H1 (cell line): Measurements from ENCODE around the gene ESYT1. TPM values are rescaled to one million over a fixed set of nuclear protein-coding genes. Genes with fewer than 3 reads are reported as not detected.

Experiments used
- CTCF ChIA-PET: fragments of 300-600 bp; sonication (Branson Sonifier 250); formaldehyde crosslinking; loops from one replicate; lab custom pipeline; 2021; ENCODE audit not compliant: partially characterized antibody; lab: Charles Lee
- POLR2A ChIA-PET: fragments of 300-600 bp; sonication (Branson Sonifier 250); formaldehyde crosslinking; loops from one replicate; lab custom pipeline; 2021; ENCODE audit warnings: inconsistent platforms; ENCODE audit not compliant: partially characterized antibody; lab: Charles Lee
- DNase-seq, 2 experiments: peaks; one replicate each; pipeline versions ENCODE4 v3.0.0 to v3.0.0-alpha.2; 2010 to 2022; ENCODE audit warnings: low spot score in 2 of 2, low read depth in 1 of 2, mixed read lengths in 1 of 2
- FAIRE-seq: peaks from 2 replicates; lab custom pipeline; 2011; peaks lifted over from hg19 to GRCh38; lab: Jason Lieb, UNC
- H2AFZ ChIP-seq: 2 replicates; pipeline ENCODE4 v1.8.1; 2012; ENCODE audit warnings: low read length, inconsistent platforms
- H2AK5ac ChIP-seq: 2 replicates; pipeline ENCODE4 v1.6.1; 2013; ENCODE audit warnings: low read depth, low read length
- H2BK120ac ChIP-seq: replicated peaks from 2 replicates; pipeline ENCODE3; 2013; ENCODE audit warnings: low read depth, low read length, inconsistent platforms
- H2BK12ac ChIP-seq: 2 replicates; pipeline ENCODE4 v1.6.1; 2013; ENCODE audit warnings: low read depth, low read length
- H2BK15ac ChIP-seq: 2 replicates; pipeline ENCODE4 v1.6.1; 2013; ENCODE audit warnings: low read length
- H2BK20ac ChIP-seq: 2 replicates; pipeline ENCODE4 v1.6.1; 2013; ENCODE audit warnings: low read length
- H2BK5ac ChIP-seq: 2 replicates; pipeline ENCODE4 v1.6.1; 2013; ENCODE audit warnings: low read depth, low read length
- H3K14ac ChIP-seq: 2 replicates; pipeline ENCODE4 v1.6.1; 2013; ENCODE audit warnings: inconsistent platforms; ENCODE audit not compliant: insufficient read length
- H3K18ac ChIP-seq: 2 replicates; pipeline ENCODE4 v1.6.1; 2013; ENCODE audit warnings: low read length; ENCODE audit errors: extremely low read depth
- H3K23ac ChIP-seq: 2 replicates; pipeline ENCODE4 v1.6.1; 2013; ENCODE audit warnings: inconsistent platforms; ENCODE audit not compliant: insufficient read length
- H3K23me2 ChIP-seq: 2 replicates; pipeline ENCODE4 v1.6.1; 2013; ENCODE audit warnings: low read depth, low read length
- H3K27ac ChIP-seq: 2 replicates; pipeline ENCODE4 v1.6.1; 2011; ENCODE audit warnings: low read depth, low read length, inconsistent platforms
- H3K27me3 ChIP-seq, 4 experiments: replicated peaks in 1 of 4; 1 replicate in 1 of 4; 2 replicates in 3 of 4; pipeline versions ENCODE4 v1.6.1 to v1.8.1; 2011 to 2013; ENCODE audit warnings: low read length in 3 of 4, mild to moderate bottlenecking in 3 of 4, inconsistent platforms in 2 of 4, mixed read lengths in 2 of 4, moderate library complexity in 1 of 4; ENCODE audit not compliant: control insufficient read depth in 3 of 4, insufficient read depth in 3 of 4; ENCODE audit errors: extremely low read depth in 1 of 4
- H3K36me3 ChIP-seq, 4 experiments: 2 replicates each; pipeline versions ENCODE4 v1.6.1 to v1.8.1; 2011 to 2013; ENCODE audit warnings: mild to moderate bottlenecking in 4 of 4, low read length in 3 of 4, moderate library complexity in 2 of 4, control low read depth in 1 of 4, inconsistent platforms in 1 of 4; ENCODE audit not compliant: insufficient read depth in 4 of 4, control insufficient read depth in 2 of 4
- H3K4ac ChIP-seq: replicated peaks from 2 replicates; pipeline ENCODE3; 2013; ENCODE audit warnings: low read length, low read depth, mixed read lengths, inconsistent platforms; ENCODE audit not compliant: insufficient read length
- H3K4me1 ChIP-seq, 4 experiments: replicated peaks in 1 of 4; 1 replicate in 1 of 4; 2 replicates in 3 of 4; pipeline versions ENCODE4 v1.6.1 to v1.8.1; 2011 to 2013; ENCODE audit warnings: low read length in 3 of 4, inconsistent platforms in 2 of 4, mixed read lengths in 1 of 4; ENCODE audit not compliant: insufficient read depth in 4 of 4, control insufficient read depth in 3 of 4
- H3K4me2 ChIP-seq, 2 experiments: 2 replicates each; pipeline versions ENCODE4 v1.6.1 to v1.8.1; 2011 to 2013; ENCODE audit warnings: low read depth in 2 of 2, low read length in 2 of 2, control low read depth in 1 of 2, inconsistent platforms in 1 of 2, mild to moderate bottlenecking in 1 of 2; ENCODE audit not compliant: insufficient read depth in 1 of 2
- H3K4me3 ChIP-seq, 4 experiments: fragments of 200-600, 300-600 bp in 1 of 4; sonication (generic), shearing (Covaris generic), sonication (Bioruptor Twin) in 1 of 4; 2 replicates each; pipeline versions ENCODE4 v1.5.1 to v1.8.1; 2011 to 2016; ENCODE audit warnings: low read length in 4 of 4, low read depth in 3 of 4, control low read depth in 2 of 4, inconsistent platforms in 2 of 4, mild to moderate bottlenecking in 2 of 4, mixed read lengths in 1 of 4, moderate library complexity in 1 of 4; ENCODE audit not compliant: insufficient read depth in 2 of 4; ENCODE audit errors: extremely low read depth in 1 of 4
- H3K56ac ChIP-seq: replicated peaks from 2 replicates; pipeline ENCODE3; 2013; ENCODE audit warnings: low read depth, mild to moderate bottlenecking, mixed read lengths, low read length, inconsistent platforms; ENCODE audit not compliant: insufficient read length
- H3K79me1 ChIP-seq: 2 replicates; pipeline ENCODE4 v1.6.1; 2013; ENCODE audit warnings: low read depth, low read length, control low read depth
- H3K79me2 ChIP-seq, 2 experiments: 2 replicates each; pipeline versions ENCODE4 v1.6.1 to v1.8.1; 2012 to 2013; ENCODE audit warnings: low read length in 2 of 2, mild to moderate bottlenecking in 2 of 2, inconsistent platforms in 1 of 2; ENCODE audit not compliant: insufficient read depth in 2 of 2, control insufficient read depth in 1 of 2
- H3K9ac ChIP-seq, 4 experiments: replicated peaks in 1 of 4; 1 replicate in 1 of 4; 2 replicates in 3 of 4; pipeline versions ENCODE4 v1.6.1 to v1.8.1; 2011 to 2013; ENCODE audit warnings: low read depth in 3 of 4, low read length in 3 of 4, control low read depth in 2 of 4, mild to moderate bottlenecking in 2 of 4, moderate library complexity in 2 of 4, inconsistent platforms in 1 of 4; ENCODE audit errors: extremely low read depth in 1 of 4
- H3K9me3 ChIP-seq, 2 experiments: 2 replicates each; pipeline versions ENCODE4 v1.6.1 to v1.8.1; 2012 to 2013; ENCODE audit warnings: mild to moderate bottlenecking in 2 of 2, moderate library complexity in 2 of 2, control low read depth in 1 of 2, inconsistent platforms in 1 of 2, low read depth in 1 of 2, low read length in 1 of 2, mixed read lengths in 1 of 2; ENCODE audit not compliant: insufficient read depth in 2 of 2
- H4K20me1 ChIP-seq, 2 experiments: replicated peaks in 1 of 2; 2 replicates each; pipeline versions ENCODE3 to v1.8.1; 2011 to 2013; ENCODE audit warnings: inconsistent platforms in 2 of 2, low read length in 2 of 2, mild to moderate bottlenecking in 1 of 2; ENCODE audit not compliant: insufficient read depth in 2 of 2, control insufficient read depth in 1 of 2
- H4K5ac ChIP-seq: 2 replicates; pipeline ENCODE4 v1.6.1; 2013; ENCODE audit warnings: low read length, low read depth, mixed read lengths, inconsistent platforms; ENCODE audit not compliant: insufficient read length
- H4K8ac ChIP-seq: 2 replicates; pipeline ENCODE4 v1.8.0; 2013; ENCODE audit warnings: mild to moderate bottlenecking, moderate library complexity, low read length, inconsistent platforms; ENCODE audit not compliant: insufficient read depth; ENCODE audit errors: extremely low read depth
- H4K91ac ChIP-seq: replicated peaks from 2 replicates; pipeline ENCODE3; 2013; ENCODE audit warnings: low read length, mixed read lengths, inconsistent platforms; ENCODE audit not compliant: insufficient read length
- CTBP2 ChIP-seq: IDR thresholded peaks from 2 replicates; pipeline ENCODE4 v1.7.0; 2011; ENCODE audit warnings: borderline replicate concordance, mild to moderate bottlenecking, moderate library complexity, mixed read lengths, low read length; ENCODE audit not compliant: insufficient read depth, insufficient read length
- E2F6 ChIP-seq: IDR thresholded peaks from 2 replicates; pipeline ENCODE4 v1.6.1; 2012; ENCODE audit warnings: inconsistent platforms
- polyA plus RNA-seq, 7 experiments: library from polyadenylated mRNA; depleted of rRNA in 3 of 7; stranded (reverse) in 5 of 7; unstranded in 2 of 7; fragments of >200 nt in 5 of 7; fragments of 200-250 nt in 2 of 7; gene quantifications; 1 replicate in 5 of 7; 2 replicates in 1 of 7; 4 replicates in 1 of 7; pipeline versions ENCODE4 v1.2.1 to v1.2.3, GENCODE V29; 2011 to 2013; ENCODE audit warnings: missing spikeins in 2 of 7, mixed read lengths in 2 of 7
- total RNA-seq: library from RNA; stranded (reverse); fragmentation: NEBNext Ultra II Directional; extraction: Animal tissue kit (Norgen Biotek cat#: 25700); gene quantifications from 2 replicates; pipeline ENCODE4 v1.2.1, GENCODE V29; 2021

Gene ESYT1
- total and polyA plus RNA-seq, 2 of the 8 experiments (the other 6 are each of a cell fraction or from before 2014, with no cell fraction given) = 86.9 to 165 TPM

- no peak overlapping the region for H3K4me2 ChIP-seq
- H4K5ac ChIP-seq = no peak overlapping the region
- peaks cover 2 to 6% (median 3%) of the 10 kb centered on the region in 4 experiments; a peak in 3 of 7 replicates for H3K4me1 ChIP-seq
- ChIA-PET POLR2A (interaction anchor here (5.7 to 26.3 kb wide), 3 partner anchors 7 to 32 kb away, joined by 63 to 656 read pairs (median 66); partner anchors contain the start of genes MYL6 and RNF41), CTCF (interaction anchor here (0.6 to 6.2 kb wide), 14 partner anchors 12 to 467 kb away, joined by 3 to 111 read pairs (median 4); partner anchors contain the start of genes ANKRD52 and RNF41)
- no peak overlapping the region for H2BK15ac ChIP-seq
- no peak overlapping the region for H2AK5ac ChIP-seq
- H3K23ac ChIP-seq = no peak overlapping the region
- no peak overlapping the region for H2AFZ ChIP-seq
- no peak overlapping the region for H3K9ac ChIP-seq
- peaks cover 9 to 13% of the 10 kb centered on the region in 2 experiments for H3K79me2 ChIP-seq
- H3K4ac ChIP-seq = no peak overlapping the region
- H3K4me3 ChIP-seq = no peak overlapping the region
- peaks cover 0 to 4% of the 10 kb centered on the region in 2 experiments for H4K20me1 ChIP-seq
- no peak overlapping the region for H3K14ac ChIP-seq
- FAIRE-seq = no peak
- no peak for DNase-seq
- H3K36me3 ChIP-seq = no peaks in the 10 kb centered on the region
- H3K18ac ChIP-seq = no peak overlapping the region
- H2BK12ac ChIP-seq = no peak overlapping the region
- no peak overlapping the region for H4K8ac ChIP-seq
- H3K27me3 ChIP-seq = no peaks in the 10 kb centered on the region
- H3K56ac ChIP-seq = no peak overlapping the region
- H3K9me3 ChIP-seq = no peaks in the 10 kb centered on the region
- no peak overlapping the region for H4K91ac ChIP-seq
- H3K23me2 ChIP-seq = peaks cover 11% of the 10 kb centered on the region
- no peak overlapping the region for H2BK120ac ChIP-seq
- H2BK20ac ChIP-seq = no peak overlapping the region
- H2BK5ac ChIP-seq = no peak overlapping the region
- H3K27ac ChIP-seq = no peak overlapping the region
- H3K79me1 ChIP-seq = 0 out of 2 replicates have a peak, but pooled peaks cover 3% of the 10 kb centered on the region
- TF ChIP-seq E2F6 (no peak), CTBP2 (no peak)
These were observed 64.5 kb downstream of the ESYT1 start for GRCh38 chr12:56192582-56192981.
